Lower leg skin (tissue), 3 donors: Measurements from ENCODE around the gene CAMK1G.

Experiments used
- CTCF ChIP-seq, 3 donors: fragments of 450-650 bp; IDR thresholded peaks; one replicate each; pipeline ENCODE4 v1.5.1; 2016; ENCODE audit warnings: antibody characterized with exemption in 3 of 3, mild to moderate bottlenecking in 3 of 3, moderate library complexity in 2 of 3
- POLR2A ChIP-seq, 2 donors: fragments of 450-650 bp; IDR thresholded peaks; one replicate each; pipeline ENCODE4 v1.6.1; 2016 to 2017; ENCODE audit warnings: antibody characterized with exemption in 2 of 2, mild to moderate bottlenecking in 1 of 2, moderate library complexity in 1 of 2

- no peak for TF ChIP-seq CTCF (IDR thresholded peaks at IDR 0.05)
- no peak for TF ChIP-seq POLR2A (IDR thresholded peaks at IDR 0.05)
These were observed 43.7 kb downstream of the CAMK1G start for GRCh38 chr1:209627027-209627731.
